Measurements from ENCODE around the gene PLCD3.

PLCD3 gene

DNA sequence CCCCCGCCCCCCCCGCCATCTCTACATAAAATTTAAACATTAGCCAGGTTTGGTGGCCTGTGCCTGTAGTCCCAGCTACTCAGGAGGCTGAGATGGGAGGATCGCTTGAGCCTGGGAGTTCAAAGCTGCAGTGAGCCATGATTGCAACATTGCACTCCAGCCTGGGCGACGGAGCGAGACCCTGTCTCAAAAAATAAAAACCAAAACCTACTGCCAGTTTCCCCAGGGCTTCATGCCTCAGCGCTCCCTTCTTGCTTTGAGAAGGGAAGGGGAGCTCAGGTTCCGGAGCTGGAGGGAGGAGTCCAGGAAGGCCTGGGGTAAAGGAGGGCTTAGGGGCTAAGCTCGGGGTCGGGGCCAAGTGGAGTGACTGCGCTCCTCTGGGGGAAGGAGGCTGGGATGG, 20.5 kb downstream of the PLCD3 start:
- no peak overlapping the region for H3K4me3 ChIP-seq (ENCODE audit: low read length)
- H3K27ac ChIP-seq (ENCODE audit: low read depth, low read length) = no peak overlapping the region
- H3K4me1 ChIP-seq (ENCODE audit: control insufficient read depth, low read length) = peaks cover 15% of the 10 kb centered on the region

DNA sequence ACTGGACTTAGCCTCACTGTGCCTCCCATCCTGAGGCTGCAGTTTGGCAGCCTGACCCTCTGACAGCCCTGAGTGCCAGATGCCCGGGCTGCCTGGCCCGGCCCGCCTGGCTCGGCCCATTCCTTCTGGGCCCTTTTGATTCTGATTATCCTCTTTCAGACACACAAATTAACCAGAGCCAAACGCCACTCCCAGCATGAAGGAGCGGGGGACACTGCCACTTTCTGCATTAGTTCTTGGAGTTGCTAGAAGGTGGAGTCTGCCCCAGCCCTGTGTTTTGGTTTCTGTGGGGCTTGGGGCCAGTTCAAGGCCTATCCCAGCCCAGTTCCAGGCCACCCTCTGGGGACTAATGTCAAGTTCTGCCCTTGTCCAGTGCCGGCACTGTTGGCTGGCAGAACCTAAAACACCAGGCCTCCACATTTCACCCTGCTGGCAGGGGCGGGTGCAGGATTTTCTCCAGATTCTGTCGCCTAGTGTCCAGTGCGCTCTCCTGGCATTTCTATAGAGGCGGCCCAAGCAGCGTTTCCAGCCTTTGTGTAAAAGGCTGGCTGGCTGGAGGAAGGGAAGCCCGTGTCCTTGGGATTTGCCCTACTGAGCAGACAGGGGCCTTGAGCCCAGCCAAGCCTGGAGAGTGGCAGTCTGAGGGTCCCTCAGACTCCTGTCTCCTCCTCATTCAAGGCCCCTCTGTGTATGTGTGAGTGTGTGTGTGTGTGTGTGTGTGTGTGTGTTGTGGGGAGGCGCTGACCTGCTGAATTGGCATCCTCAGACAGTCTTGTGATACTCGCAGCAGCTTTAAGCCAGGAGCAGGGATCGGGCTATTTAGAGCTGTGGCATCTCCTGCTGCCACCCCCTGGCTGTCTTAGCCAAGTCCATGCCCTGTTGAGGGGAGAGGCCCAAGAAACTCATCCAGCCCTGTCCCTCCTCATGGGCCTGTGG, 21.4 kb downstream of the PLCD3 start:
- Histone ChIP-seq H3K27me3 (ENCODE audit: control insufficient read depth, low read length) (no peaks in the 10 kb centered on the region), H3F3A (ENCODE audit: control insufficient read depth, insufficient read depth) (no peaks in the 10 kb centered on the region), H3K4me3 (ENCODE audit: low read length) (no peak overlapping the region), H3K4me1 (ENCODE audit: control insufficient read depth, low read length) (peaks cover 15% of the 10 kb centered on the region), H3K9me2 (replicated peaks; ENCODE audit: control insufficient read depth, low read length) (no peaks in the 10 kb centered on the region), H3K4me2 (ENCODE audit: low read length) (no peak overlapping the region), H3K36me3 (ENCODE audit: control insufficient read depth, low read length) (peaks cover 21% of the 10 kb centered on the region), H3K79me2 (ENCODE audit: control insufficient read depth, low read length) (no peaks in the 10 kb centered on the region), H3K9me3 (ENCODE audit: control insufficient read depth, insufficient read depth, low read length) (no peaks in the 10 kb centered on the region), H3K27ac (ENCODE audit: low read depth, low read length) (no peak overlapping the region), H4K20me1 (ENCODE audit: control insufficient read depth, insufficient read depth, low read depth, low read length) (no peaks in the 10 kb centered on the region)
- TF ChIP-seq, protein P1, sequence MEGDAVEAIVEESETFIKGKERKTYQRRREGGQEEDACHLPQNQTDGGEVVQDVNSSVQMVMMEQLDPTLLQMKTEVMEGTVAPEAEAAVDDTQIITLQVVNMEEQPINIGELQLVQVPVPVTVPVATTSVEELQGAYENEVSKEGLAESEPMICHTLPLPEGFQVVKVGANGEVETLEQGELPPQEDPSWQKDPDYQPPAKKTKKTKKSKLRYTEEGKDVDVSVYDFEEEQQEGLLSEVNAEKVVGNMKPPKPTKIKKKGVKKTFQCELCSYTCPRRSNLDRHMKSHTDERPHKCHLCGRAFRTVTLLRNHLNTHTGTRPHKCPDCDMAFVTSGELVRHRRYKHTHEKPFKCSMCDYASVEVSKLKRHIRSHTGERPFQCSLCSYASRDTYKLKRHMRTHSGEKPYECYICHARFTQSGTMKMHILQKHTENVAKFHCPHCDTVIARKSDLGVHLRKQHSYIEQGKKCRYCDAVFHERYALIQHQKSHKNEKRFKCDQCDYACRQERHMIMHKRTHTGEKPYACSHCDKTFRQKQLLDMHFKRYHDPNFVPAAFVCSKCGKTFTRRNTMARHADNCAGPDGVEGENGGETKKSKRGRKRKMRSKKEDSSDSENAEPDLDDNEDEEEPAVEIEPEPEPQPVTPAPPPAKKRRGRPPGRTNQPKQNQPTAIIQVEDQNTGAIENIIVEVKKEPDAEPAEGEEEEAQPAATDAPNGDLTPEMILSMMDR (IDR thresholded peaks at IDR 0.05; ENCODE audit: low read depth, low read length, poor library complexity, severe bottlenecking) = no peak
- TF ChIP-seq EZH2phosphoT487 (IDR thresholded peaks at IDR 0.05; ENCODE audit: borderline replicate concordance, low read length) = no peak

More for the DNA sequence above, 20.5 kb downstream of the PLCD3 start:
- no peaks in the 10 kb centered on the region for H3K79me2 ChIP-seq (ENCODE audit: control insufficient read depth, low read length)
- H4K20me1 ChIP-seq (ENCODE audit: control insufficient read depth, insufficient read depth, low read depth, low read length) = no peaks in the 10 kb centered on the region
- no peaks in the 10 kb centered on the region for H3K27me3 ChIP-seq (ENCODE audit: control insufficient read depth, low read length)
- H3K9me2 ChIP-seq (replicated peaks; ENCODE audit: control insufficient read depth, low read length) = no peaks in the 10 kb centered on the region
- no peaks in the 10 kb centered on the region for H3K9me3 ChIP-seq (ENCODE audit: control insufficient read depth, insufficient read depth, low read length)
- no peaks in the 10 kb centered on the region for H3F3A ChIP-seq (ENCODE audit: control insufficient read depth, insufficient read depth)
- no peak for TF ChIP-seq EZH2phosphoT487 (IDR thresholded peaks at IDR 0.05; ENCODE audit: borderline replicate concordance, low read length)
- TF ChIP-seq, protein P1 (IDR thresholded peaks at IDR 0.05; ENCODE audit: low read depth, low read length, poor library complexity, severe bottlenecking) = no peak
- no peak overlapping the region for H3K4me2 ChIP-seq (ENCODE audit: low read length)
- H3K36me3 ChIP-seq (ENCODE audit: control insufficient read depth, low read length) = peaks cover 12% of the 10 kb centered on the region

DNA sequence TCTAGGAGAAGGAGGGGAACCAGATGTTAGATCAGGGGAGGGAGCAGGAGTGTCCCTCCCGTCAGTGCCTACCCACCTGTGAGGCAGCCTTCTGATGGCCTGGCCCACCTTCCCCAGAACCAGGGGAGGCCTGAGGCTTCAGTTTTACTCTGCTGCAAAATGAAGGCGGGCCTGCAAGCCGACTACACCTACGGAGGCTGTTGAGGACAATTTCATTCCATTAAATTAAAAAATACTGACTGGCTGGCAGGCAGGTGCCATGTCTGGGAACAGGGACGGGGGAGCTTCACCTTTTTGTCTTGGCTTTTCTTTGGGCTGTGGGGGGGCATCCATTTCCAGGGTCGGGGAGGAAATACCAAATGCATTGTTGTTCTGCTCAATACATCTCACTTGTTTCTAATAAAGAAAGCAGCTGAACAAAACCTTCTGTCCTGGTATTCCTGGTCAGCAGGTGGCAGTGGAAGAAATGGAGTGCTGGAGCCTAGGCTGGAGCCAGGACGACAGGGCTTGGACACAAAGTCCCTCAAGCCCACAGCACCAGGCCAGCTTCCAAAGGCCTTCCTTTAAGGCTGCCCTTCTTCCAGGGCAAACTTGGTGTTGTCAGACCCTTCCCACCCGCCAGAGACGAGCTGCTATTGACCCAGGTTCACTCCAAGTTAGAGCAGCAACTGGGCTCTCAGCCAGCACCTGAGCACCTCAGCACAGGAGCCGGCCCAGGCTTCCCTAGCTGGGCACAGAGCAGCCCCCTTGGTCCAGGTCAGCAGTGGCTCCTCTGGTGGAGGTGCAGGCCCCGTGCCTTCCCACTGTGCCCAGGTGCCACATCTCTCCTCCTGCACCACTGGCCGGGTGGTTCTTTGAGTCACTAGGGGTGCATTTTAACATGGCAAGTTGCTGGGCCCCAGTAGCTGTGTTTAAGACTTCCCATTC, 23.5 kb downstream of the PLCD3 start:
- Histone ChIP-seq H3K27me3 (ENCODE audit: control insufficient read depth, low read length) (no peaks in the 10 kb centered on the region), H3K9me3 (ENCODE audit: control insufficient read depth, insufficient read depth, low read length) (no peaks in the 10 kb centered on the region), H3K79me2 (ENCODE audit: control insufficient read depth, low read length) (no peaks in the 10 kb centered on the region), H3K4me1 (ENCODE audit: control insufficient read depth, low read length) (peaks cover 15% of the 10 kb centered on the region), H4K20me1 (ENCODE audit: control insufficient read depth, insufficient read depth, low read depth, low read length) (peaks cover 2% of the 10 kb centered on the region; the same call in 1 of the 2 replicates), H3K9me2 (replicated peaks; ENCODE audit: control insufficient read depth, low read length) (no peaks in the 10 kb centered on the region), H3K36me3 (ENCODE audit: control insufficient read depth, low read length) (peaks cover 40% of the 10 kb centered on the region), H3K4me3 (ENCODE audit: low read length) (no peak overlapping the region), H3K4me2 (ENCODE audit: low read length) (no peak overlapping the region), H3F3A (ENCODE audit: control insufficient read depth, insufficient read depth) (no peaks in the 10 kb centered on the region), H3K27ac (ENCODE audit: low read depth, low read length) (no peak overlapping the region)
- TF ChIP-seq, protein P1 (IDR thresholded peaks at IDR 0.05; ENCODE audit: low read depth, low read length, poor library complexity, severe bottlenecking) = no peak

All from DOHH2 (cell line).